ENCODE data around the gene TP53RK. TPM values are rescaled to one million over a fixed set of nuclear protein-coding genes. Genes with fewer than 3 reads are reported as not detected.

The TP53RK gene
- total and polyA plus RNA-seq, 2 of the 13 experiments (the other 11 are each of a cell fraction or from before 2014, with no cell fraction given): 12.9 to 25.5 TPM

DNA sequence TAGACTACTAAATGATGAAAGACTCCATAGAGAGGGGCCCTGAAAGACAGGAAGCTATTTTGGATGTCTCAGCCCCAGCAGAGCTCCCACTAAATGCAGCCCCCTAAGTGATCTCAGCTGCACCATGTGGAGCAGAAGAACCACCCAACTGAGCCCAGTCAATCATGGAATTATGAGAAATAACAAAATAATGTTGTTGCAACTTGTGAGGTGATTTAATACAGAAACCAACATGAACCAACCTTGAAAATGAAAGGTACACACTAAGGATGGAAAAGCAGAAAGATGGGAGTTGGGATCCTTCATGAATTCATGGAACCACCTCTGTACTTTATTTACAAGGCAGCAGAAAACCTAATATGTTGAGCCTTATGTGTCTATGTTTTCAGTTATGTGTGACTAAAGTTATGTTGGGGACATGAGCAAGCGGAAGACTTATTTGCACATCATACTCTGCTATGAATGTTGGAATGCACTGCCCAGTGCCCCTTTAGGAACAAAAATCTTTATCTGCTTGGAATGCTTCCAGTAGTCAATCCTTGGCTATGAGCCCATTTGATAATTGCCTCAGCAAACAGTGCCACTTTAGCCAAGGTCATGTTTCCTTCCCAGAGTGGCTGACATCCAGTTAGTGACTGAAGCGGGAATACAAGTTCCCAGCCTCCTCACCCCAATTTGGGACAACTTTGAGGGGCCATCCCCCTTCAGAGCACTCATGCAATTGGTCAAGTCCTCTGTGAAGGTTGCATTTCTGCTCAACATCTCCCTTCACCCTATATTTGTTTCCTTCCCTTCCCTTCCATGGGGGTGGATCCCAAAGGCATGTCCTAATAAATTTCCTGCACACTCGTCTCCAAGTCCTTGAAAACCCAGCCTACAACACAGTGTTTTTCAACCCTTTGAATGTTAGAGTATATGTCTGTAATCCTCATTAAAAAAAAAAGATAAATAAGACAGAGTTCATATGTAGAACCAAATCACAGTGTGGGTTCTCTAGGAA lies 18.4 kb downstream of the TP53RK start (continued):
- TF ChIP-seq RXRA (CRISPR knock-in tag; IDR thresholded peaks at IDR 0.05) (peak; percentile 80; the same call in 1 of the 2 replicates), ZNF83 (CRISPR knock-in tag; IDR thresholded peaks at IDR 0.05; ENCODE audit: borderline replicate concordance) (no peak), ZNF557 (CRISPR knock-in tag; IDR thresholded peaks at IDR 0.05) (peak; percentile 69; the same call in 1 of the 2 replicates), ZNF264 (CRISPR knock-in tag; IDR thresholded peaks at IDR 0.05) (peak; percentile 98), REXO4 (CRISPR knock-in tag; IDR thresholded peaks at IDR 0.05; ENCODE audit: borderline replicate concordance) (no peak), ZNF619 (CRISPR knock-in tag; IDR thresholded peaks at IDR 0.05) (no peak), NONO (IDR thresholded peaks at IDR 0.05) (no peak), NONO (CRISPR knock-in tag; conservative IDR thresholded peaks at IDR 0.05) (no peak)
- TF ChIP-seq, protein P1, sequence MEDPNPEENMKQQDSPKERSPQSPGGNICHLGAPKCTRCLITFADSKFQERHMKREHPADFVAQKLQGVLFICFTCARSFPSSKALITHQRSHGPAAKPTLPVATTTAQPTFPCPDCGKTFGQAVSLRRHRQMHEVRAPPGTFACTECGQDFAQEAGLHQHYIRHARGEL (CRISPR knock-in tag; IDR thresholded peaks at IDR 0.05): 0 out of 2 replicates have a peak, but pooled peaks have one; percentile 30
- TF ChIP-seq, protein P2, sequence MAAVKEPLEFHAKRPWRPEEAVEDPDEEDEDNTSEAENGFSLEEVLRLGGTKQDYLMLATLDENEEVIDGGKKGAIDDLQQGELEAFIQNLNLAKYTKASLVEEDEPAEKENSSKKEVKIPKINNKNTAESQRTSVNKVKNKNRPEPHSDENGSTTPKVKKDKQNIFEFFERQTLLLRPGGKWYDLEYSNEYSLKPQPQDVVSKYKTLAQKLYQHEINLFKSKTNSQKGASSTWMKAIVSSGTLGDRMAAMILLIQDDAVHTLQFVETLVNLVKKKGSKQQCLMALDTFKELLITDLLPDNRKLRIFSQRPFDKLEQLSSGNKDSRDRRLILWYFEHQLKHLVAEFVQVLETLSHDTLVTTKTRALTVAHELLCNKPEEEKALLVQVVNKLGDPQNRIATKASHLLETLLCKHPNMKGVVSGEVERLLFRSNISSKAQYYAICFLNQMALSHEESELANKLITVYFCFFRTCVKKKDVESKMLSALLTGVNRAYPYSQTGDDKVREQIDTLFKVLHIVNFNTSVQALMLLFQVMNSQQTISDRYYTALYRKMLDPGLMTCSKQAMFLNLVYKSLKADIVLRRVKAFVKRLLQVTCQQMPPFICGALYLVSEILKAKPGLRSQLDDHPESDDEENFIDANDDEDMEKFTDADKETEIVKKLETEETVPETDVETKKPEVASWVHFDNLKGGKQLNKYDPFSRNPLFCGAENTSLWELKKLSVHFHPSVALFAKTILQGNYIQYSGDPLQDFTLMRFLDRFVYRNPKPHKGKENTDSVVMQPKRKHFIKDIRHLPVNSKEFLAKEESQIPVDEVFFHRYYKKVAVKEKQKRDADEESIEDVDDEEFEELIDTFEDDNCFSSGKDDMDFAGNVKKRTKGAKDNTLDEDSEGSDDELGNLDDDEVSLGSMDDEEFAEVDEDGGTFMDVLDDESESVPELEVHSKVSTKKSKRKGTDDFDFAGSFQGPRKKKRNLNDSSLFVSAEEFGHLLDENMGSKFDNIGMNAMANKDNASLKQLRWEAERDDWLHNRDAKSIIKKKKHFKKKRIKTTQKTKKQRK (IDR thresholded peaks at IDR 0.05; ENCODE audit: low read length): no peak
- TF ChIP-seq, protein P3, sequence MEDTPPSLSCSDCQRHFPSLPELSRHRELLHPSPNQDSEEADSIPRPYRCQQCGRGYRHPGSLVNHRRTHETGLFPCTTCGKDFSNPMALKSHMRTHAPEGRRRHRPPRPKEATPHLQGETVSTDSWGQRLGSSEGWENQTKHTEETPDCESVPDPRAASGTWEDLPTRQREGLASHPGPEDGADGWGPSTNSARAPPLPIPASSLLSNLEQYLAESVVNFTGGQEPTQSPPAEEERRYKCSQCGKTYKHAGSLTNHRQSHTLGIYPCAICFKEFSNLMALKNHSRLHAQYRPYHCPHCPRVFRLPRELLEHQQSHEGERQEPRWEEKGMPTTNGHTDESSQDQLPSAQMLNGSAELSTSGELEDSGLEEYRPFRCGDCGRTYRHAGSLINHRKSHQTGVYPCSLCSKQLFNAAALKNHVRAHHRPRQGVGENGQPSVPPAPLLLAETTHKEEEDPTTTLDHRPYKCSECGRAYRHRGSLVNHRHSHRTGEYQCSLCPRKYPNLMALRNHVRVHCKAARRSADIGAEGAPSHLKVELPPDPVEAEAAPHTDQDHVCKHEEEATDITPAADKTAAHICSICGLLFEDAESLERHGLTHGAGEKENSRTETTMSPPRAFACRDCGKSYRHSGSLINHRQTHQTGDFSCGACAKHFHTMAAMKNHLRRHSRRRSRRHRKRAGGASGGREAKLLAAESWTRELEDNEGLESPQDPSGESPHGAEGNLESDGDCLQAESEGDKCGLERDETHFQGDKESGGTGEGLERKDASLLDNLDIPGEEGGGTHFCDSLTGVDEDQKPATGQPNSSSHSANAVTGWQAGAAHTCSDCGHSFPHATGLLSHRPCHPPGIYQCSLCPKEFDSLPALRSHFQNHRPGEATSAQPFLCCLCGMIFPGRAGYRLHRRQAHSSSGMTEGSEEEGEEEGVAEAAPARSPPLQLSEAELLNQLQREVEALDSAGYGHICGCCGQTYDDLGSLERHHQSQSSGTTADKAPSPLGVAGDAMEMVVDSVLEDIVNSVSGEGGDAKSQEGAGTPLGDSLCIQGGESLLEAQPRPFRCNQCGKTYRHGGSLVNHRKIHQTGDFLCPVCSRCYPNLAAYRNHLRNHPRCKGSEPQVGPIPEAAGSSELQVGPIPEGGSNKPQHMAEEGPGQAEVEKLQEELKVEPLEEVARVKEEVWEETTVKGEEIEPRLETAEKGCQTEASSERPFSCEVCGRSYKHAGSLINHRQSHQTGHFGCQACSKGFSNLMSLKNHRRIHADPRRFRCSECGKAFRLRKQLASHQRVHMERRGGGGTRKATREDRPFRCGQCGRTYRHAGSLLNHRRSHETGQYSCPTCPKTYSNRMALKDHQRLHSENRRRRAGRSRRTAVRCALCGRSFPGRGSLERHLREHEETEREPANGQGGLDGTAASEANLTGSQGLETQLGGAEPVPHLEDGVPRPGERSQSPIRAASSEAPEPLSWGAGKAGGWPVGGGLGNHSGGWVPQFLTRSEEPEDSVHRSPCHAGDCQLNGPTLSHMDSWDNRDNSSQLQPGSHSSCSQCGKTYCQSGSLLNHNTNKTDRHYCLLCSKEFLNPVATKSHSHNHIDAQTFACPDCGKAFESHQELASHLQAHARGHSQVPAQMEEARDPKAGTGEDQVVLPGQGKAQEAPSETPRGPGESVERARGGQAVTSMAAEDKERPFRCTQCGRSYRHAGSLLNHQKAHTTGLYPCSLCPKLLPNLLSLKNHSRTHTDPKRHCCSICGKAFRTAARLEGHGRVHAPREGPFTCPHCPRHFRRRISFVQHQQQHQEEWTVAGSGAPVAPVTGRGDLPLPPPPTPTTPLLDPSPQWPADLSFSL (CRISPR knock-in tag; IDR thresholded peaks at IDR 0.05): no peak; the same call in 1 of the 2 replicates
- TF ChIP-seq, protein P4, sequence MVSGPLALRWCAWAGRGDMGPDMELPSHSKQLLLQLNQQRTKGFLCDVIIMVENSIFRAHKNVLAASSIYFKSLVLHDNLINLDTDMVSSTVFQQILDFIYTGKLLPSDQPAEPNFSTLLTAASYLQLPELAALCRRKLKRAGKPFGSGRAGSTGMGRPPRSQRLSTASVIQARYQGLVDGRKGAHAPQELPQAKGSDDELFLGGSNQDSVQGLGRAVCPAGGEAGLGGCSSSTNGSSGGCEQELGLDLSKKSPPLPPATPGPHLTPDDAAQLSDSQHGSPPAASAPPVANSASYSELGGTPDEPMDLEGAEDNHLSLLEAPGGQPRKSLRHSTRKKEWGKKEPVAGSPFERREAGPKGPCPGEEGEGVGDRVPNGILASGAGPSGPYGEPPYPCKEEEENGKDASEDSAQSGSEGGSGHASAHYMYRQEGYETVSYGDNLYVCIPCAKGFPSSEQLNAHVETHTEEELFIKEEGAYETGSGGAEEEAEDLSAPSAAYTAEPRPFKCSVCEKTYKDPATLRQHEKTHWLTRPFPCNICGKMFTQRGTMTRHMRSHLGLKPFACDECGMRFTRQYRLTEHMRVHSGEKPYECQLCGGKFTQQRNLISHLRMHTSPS (CRISPR knock-in tag; IDR thresholded peaks at IDR 0.05; ENCODE audit: low read depth): peak; percentile 98
- TF ChIP-seq, protein P5, sequence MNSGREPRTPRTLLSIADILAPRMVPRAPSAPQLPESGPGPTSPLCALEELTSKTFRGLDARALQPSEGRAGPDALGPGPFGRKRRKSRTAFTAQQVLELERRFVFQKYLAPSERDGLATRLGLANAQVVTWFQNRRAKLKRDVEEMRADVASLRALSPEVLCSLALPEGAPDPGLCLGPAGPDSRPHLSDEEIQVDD (CRISPR knock-in tag; IDR thresholded peaks at IDR 0.05; ENCODE audit: borderline replicate concordance): 0 out of 2 replicates have a peak, but pooled peaks have one; percentile 42
- TF ChIP-seq, protein P6, sequence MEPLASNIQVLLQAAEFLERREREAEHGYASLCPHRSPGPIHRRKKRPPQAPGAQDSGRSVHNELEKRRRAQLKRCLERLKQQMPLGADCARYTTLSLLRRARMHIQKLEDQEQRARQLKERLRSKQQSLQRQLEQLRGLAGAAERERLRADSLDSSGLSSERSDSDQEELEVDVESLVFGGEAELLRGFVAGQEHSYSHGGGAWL (CRISPR knock-in tag; IDR thresholded peaks at IDR 0.05): no peak

Data from HepG2 (cell line).